ENCODE data around the gene ERMN.

ERMN gene

DNA sequence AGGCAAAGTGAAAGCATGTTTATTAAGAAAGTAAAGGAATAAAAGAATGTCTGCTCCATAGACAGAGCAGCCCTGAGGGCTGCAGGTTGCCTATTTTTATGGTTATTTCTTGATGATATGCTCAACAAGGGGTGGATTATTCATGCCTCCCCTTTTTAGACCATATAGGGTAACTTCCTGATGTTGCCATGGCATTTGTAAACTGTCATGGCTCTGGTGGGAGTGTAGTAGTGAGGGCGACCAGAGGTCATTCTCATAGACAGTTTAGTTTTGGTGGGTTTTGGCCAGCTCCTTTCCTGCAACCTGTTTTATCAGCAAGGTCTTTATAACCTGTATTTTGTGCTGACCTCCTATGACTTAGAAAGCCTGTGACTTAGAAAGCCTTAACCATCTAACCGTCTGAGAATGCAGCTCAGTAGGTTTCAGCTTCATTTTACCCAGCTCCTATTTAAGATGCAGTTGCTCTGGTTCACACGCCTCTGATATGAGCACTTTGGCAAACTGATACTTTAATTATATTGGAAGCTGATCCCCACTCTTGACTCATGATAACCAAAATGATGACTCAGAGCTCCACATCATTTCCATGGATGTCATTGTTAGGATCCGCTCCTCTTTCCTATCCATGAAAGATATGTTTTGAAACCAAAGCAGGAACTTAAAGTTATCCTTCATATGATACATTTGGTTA lies 14.5 kb upstream of the ERMN start:
- TF ChIP-seq, protein P1, sequence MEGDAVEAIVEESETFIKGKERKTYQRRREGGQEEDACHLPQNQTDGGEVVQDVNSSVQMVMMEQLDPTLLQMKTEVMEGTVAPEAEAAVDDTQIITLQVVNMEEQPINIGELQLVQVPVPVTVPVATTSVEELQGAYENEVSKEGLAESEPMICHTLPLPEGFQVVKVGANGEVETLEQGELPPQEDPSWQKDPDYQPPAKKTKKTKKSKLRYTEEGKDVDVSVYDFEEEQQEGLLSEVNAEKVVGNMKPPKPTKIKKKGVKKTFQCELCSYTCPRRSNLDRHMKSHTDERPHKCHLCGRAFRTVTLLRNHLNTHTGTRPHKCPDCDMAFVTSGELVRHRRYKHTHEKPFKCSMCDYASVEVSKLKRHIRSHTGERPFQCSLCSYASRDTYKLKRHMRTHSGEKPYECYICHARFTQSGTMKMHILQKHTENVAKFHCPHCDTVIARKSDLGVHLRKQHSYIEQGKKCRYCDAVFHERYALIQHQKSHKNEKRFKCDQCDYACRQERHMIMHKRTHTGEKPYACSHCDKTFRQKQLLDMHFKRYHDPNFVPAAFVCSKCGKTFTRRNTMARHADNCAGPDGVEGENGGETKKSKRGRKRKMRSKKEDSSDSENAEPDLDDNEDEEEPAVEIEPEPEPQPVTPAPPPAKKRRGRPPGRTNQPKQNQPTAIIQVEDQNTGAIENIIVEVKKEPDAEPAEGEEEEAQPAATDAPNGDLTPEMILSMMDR (IDR thresholded peaks at IDR 0.05; ENCODE audit: borderline replicate concordance, control extremely low read depth, extremely low read depth, insufficient read depth, missing control alignments), result no peak
- in situ Hi-C loops (cut with MboI; ENCODE audit: low sequenced_read_pairs, unreplicated experiment), result no loop called here
- no peak for DNase-seq (ENCODE audit: low spot score)

DNA sequence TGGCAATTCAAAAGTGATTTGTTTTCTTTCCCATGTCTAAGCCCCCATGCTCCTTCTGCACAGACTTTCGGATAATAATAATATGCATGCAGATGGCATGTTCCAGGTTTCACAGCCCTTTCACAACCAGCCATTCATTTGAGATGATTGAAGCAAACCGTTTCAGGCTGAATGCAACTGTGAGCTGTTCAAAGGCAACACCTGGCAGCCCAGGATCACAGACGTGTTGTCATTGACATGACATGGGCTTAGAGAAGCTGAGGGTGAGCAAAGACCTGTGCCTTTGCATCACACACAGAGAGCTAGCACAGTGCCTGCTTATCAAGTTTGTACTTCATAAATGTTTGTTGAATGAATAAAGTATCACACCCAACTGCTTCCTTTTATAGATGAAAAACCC lies 12.4 kb upstream of the ERMN start:
- TF ChIP-seq, protein P1 (IDR thresholded peaks at IDR 0.05; ENCODE audit: borderline replicate concordance, control extremely low read depth, extremely low read depth, insufficient read depth, missing control alignments), result no peak
- no peak for DNase-seq (ENCODE audit: low spot score)
- in situ Hi-C loops (cut with MboI; ENCODE audit: low sequenced_read_pairs, unreplicated experiment), result no loop called here

GRCh38 chr2:157336137-157337010 lies 10.8 kb upstream of the ERMN start:
- peak; percentile 29 for DNase-seq (ENCODE audit: low spot score)
- TF ChIP-seq, protein P1 (IDR thresholded peaks at IDR 0.05; ENCODE audit: borderline replicate concordance, control extremely low read depth, extremely low read depth, insufficient read depth, missing control alignments), result peak; percentile 49
- in situ Hi-C loops (cut with MboI; ENCODE audit: low sequenced_read_pairs, unreplicated experiment), result no loop called here

- TF ChIP-seq, protein P1 (IDR thresholded peaks at IDR 0.05; ENCODE audit: borderline replicate concordance, control extremely low read depth, extremely low read depth, insufficient read depth, missing control alignments), result no peak
- DNase-seq (ENCODE audit: low spot score), result no peak
- in situ Hi-C loops (cut with MboI; ENCODE audit: low sequenced_read_pairs, unreplicated experiment), result no loop called here
Measured at GRCh38 chr2:157334797-157335196, 9.2 kb upstream of the ERMN start.

DNA sequence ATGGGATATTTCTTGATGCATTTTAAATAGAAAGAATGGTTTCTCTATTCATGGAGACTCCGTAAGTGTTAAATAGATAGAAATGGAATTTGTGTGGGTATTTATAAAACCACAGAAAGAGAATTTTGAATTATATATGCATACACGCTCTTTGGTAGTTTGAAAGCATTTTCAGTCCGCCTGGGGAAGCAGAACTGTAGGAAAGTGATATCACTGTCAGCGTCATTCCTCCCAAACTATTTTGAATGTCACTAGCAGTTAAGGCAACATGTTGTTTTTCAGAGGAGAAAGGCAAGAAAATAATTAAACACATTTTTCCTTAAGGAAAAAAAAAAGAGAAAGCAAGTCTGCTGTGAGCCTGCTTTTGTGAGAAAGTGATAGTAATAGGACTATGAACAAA lies 8.7 kb upstream of the ERMN start:
- no peak for DNase-seq (ENCODE audit: low spot score)
- in situ Hi-C loops (cut with MboI; ENCODE audit: low sequenced_read_pairs, unreplicated experiment), result no loop called here
- TF ChIP-seq, protein P1 (IDR thresholded peaks at IDR 0.05; ENCODE audit: borderline replicate concordance, control extremely low read depth, extremely low read depth, insufficient read depth, missing control alignments), result no peak

- no peak for DNase-seq (ENCODE audit: low spot score)
- in situ Hi-C loops (cut with MboI; ENCODE audit: low sequenced_read_pairs, unreplicated experiment), result no loop called here
- TF ChIP-seq, protein P1 (IDR thresholded peaks at IDR 0.05; ENCODE audit: borderline replicate concordance, control extremely low read depth, extremely low read depth, insufficient read depth, missing control alignments), result no peak
Measured at GRCh38 chr2:157333304-157334047, 7.9 kb upstream of the ERMN start.

Measured in GM13976 (cell line).